ENCODE data around the gene KLKB1.
"Not testable (repeated sequence)": the region's sequence is repeated elsewhere in the genome, so short reads cannot be mapped to it uniquely, and the experiment has no call there.

KLKB1 gene

GRCh38 chr4:186265683-186266652 lies 38.7 kb downstream of the KLKB1 start, which contains the start of gene F11:
Gene F11, plus strand, starts transcription at chr4:186266189. Its CDS starts 948 bp downstream, at chr4:186267137.
- DNase-seq = no peak

GRCh38 chr4:186266729-186267456 lies 39.6 kb downstream of the KLKB1 start:
- DNase-seq = no peak

GRCh38 chr4:186271081-186271678 lies 43.9 kb downstream of the KLKB1 start:
- DNase-seq = no peak

- DNase-seq = no peak
Measured at GRCh38 chr4:186272699-186273391, 45.5 kb downstream of the KLKB1 start.

- not testable (repeated sequence) for DNase-seq
Measured at GRCh38 chr4:186273392-186273789, 46.1 kb downstream of the KLKB1 start.

- DNase-seq = no peak
Measured at GRCh38 chr4:186283311-186283710, 56.0 kb downstream of the KLKB1 start.

GRCh38 chr4:186285147-186285546 lies 57.8 kb downstream of the KLKB1 start:
- no peak for DNase-seq

- DNase-seq = no peak
Measured at GRCh38 chr4:186286581-186286980, 59.3 kb downstream of the KLKB1 start.

- DNase-seq = no peak
Measured at GRCh38 chr4:186291256-186291890, 64.1 kb downstream of the KLKB1 start.

GRCh38 chr4:186294160-186294559 lies 66.9 kb downstream of the KLKB1 start:
- no peak for DNase-seq

GRCh38 chr4:186296481-186296880 lies 69.2 kb downstream of the KLKB1 start:
- no peak for DNase-seq

- DNase-seq = no peak
Measured at GRCh38 chr4:186297013-186297645, 69.8 kb downstream of the KLKB1 start.

GRCh38 chr4:186298031-186298647 lies 70.8 kb downstream of the KLKB1 start:
- DNase-seq = no peak

GRCh38 chr4:186299291-186299690 lies 72.0 kb downstream of the KLKB1 start:
- no peak for DNase-seq

GRCh38 chr4:186300659-186301390 lies 73.5 kb downstream of the KLKB1 start:
- no peak for DNase-seq

GRCh38 chr4:186304216-186304615 lies 76.9 kb downstream of the KLKB1 start:
- DNase-seq = no peak

- DNase-seq = no peak
Measured at GRCh38 chr4:186304866-186305505, 77.7 kb downstream of the KLKB1 start.

GRCh38 chr4:186307497-186307896 lies 80.2 kb downstream of the KLKB1 start:
- DNase-seq = no peak

- DNase-seq = no peak
Measured at GRCh38 chr4:186307916-186308315, 80.6 kb downstream of the KLKB1 start.
